ENCODE data around the gene ABTB1. TPM values are rescaled to one million over a fixed set of nuclear protein-coding genes. Genes with fewer than 3 reads are reported as not detected.

The ABTB1 gene
- total RNA-seq (2014; rRNA removed; shearing (Covaris generic); ENCODE audit: low replicate concordance): 16.0 and 21.0 TPM in 2 replicates

GRCh38 chr3:127672429-127673190 is at the start of gene ABTB1:
Gene ABTB1, plus strand, starts transcription at chr3:127672952. Its CDS starts 74 bp downstream, at chr3:127673026.
- Histone ChIP-seq H3K27me3 (no peaks in the 10 kb centered on the region), H3K9me3 (no peaks in the 10 kb centered on the region), H3K4me3 (peak within 1 kb of the TSS; percentile 86), H3K36me3 (peaks cover 7% of the 10 kb centered on the region)
- DNase-seq: peak; percentile 85

GRCh38 chr3:127624063-127624462 is 48.7 kb upstream of the ABTB1 start:
- DNase-seq: no peak
- H3K27me3 ChIP-seq: no peaks in the 10 kb centered on the region
- peaks cover 35% of the 10 kb centered on the region for H3K36me3 ChIP-seq
- no peak overlapping the region for H3K4me3 ChIP-seq
- H3K9me3 ChIP-seq: no peaks in the 10 kb centered on the region

GRCh38 chr3:127625821-127626220 is 46.9 kb upstream of the ABTB1 start:
- Histone ChIP-seq H3K27me3 (no peaks in the 10 kb centered on the region), H3K36me3 (peaks cover 18% of the 10 kb centered on the region), H3K9me3 (no peaks in the 10 kb centered on the region), H3K4me3 (no peak overlapping the region)
- DNase-seq: no peak

GRCh38 chr3:127628426-127628787 is 44.3 kb upstream of the ABTB1 start:
- Histone ChIP-seq H3K9me3 (no peaks in the 10 kb centered on the region), H3K36me3 (no peaks in the 10 kb centered on the region), H3K4me3 (no peak overlapping the region), H3K27me3 (no peaks in the 10 kb centered on the region)
- no peak for DNase-seq

GRCh38 chr3:127628788-127629466 is 43.8 kb upstream of the ABTB1 start, which contains the start of gene PODXL2:
Gene PODXL2, plus strand, starts transcription at chr3:127629185. Its CDS starts 35 bp downstream, at chr3:127629220.
- H3K27me3 ChIP-seq: no peaks in the 10 kb centered on the region
- peak; percentile 74 for DNase-seq

GRCh38 chr3:127629467-127630403 is 43.0 kb upstream of the ABTB1 start:
- Histone ChIP-seq H3K36me3 (no peaks in the 10 kb centered on the region), H3K4me3 (peak overlapping the region; percentile 60), H3K9me3 (no peaks in the 10 kb centered on the region), H3K27me3 (no peaks in the 10 kb centered on the region)
- DNase-seq: no peak

More at GRCh38 chr3:127628788-127629466, 43.8 kb upstream of the ABTB1 start, which contains the start of gene PODXL2:
- Histone ChIP-seq H3K4me3 (peak within 1 kb of the TSS; percentile 60), H3K9me3 (no peaks in the 10 kb centered on the region), H3K36me3 (no peaks in the 10 kb centered on the region)

GRCh38 chr3:127630811-127631714 is 41.7 kb upstream of the ABTB1 start:
- no peak for DNase-seq
- Histone ChIP-seq H3K9me3 (no peaks in the 10 kb centered on the region), H3K4me3 (no peak overlapping the region), H3K36me3 (no peaks in the 10 kb centered on the region), H3K27me3 (no peaks in the 10 kb centered on the region)

GRCh38 chr3:127632035-127632820 is 40.5 kb upstream of the ABTB1 start:
- Histone ChIP-seq H3K4me3 (no peak overlapping the region), H3K36me3 (no peaks in the 10 kb centered on the region), H3K9me3 (no peaks in the 10 kb centered on the region), H3K27me3 (no peaks in the 10 kb centered on the region)
- DNase-seq: no peak

- H3K36me3 ChIP-seq: no peaks in the 10 kb centered on the region
- no peak for DNase-seq
- H3K4me3 ChIP-seq: no peak overlapping the region
Observed at GRCh38 chr3:127634653-127635052, 38.1 kb upstream of the ABTB1 start.

GRCh38 chr3:127637546-127637945 is 35.2 kb upstream of the ABTB1 start:
- Histone ChIP-seq H3K36me3 (0 out of 2 replicates have a peak, but pooled peaks cover 11% of the 10 kb centered on the region), H3K4me3 (no peak overlapping the region), H3K9me3 (no peaks in the 10 kb centered on the region; the same call in 1 of the 2 replicates), H3K27me3 (no peaks in the 10 kb centered on the region)
- DNase-seq: no peak

More at GRCh38 chr3:127634653-127635052, 38.1 kb upstream of the ABTB1 start:
- Histone ChIP-seq H3K27me3 (no peaks in the 10 kb centered on the region), H3K9me3 (no peaks in the 10 kb centered on the region)

- Histone ChIP-seq H3K9me3 (no peaks in the 10 kb centered on the region; the same call in 1 of the 2 replicates), H3K4me3 (no peak overlapping the region), H3K27me3 (no peaks in the 10 kb centered on the region), H3K36me3 (0 out of 2 replicates have a peak, but pooled peaks cover 11% of the 10 kb centered on the region)
- no peak for DNase-seq
Observed at GRCh38 chr3:127637971-127638370, 34.8 kb upstream of the ABTB1 start.

GRCh38 chr3:127639173-127640041 is 33.3 kb upstream of the ABTB1 start:
- peaks cover 11% of the 10 kb centered on the region; the same call in 1 of the 2 replicates for H3K36me3 ChIP-seq
- H3K4me3 ChIP-seq: no peak overlapping the region
- no peaks in the 10 kb centered on the region; the same call in 1 of the 2 replicates for H3K9me3 ChIP-seq
- peak; percentile 22 for DNase-seq
- no peaks in the 10 kb centered on the region for H3K27me3 ChIP-seq

- no peak for DNase-seq
Observed at GRCh38 chr3:127640042-127640355, 32.8 kb upstream of the ABTB1 start.

More at GRCh38 chr3:127640042-127640355, 32.8 kb upstream of the ABTB1 start:
- Histone ChIP-seq H3K9me3 (no peaks in the 10 kb centered on the region; the same call in 1 of the 2 replicates), H3K4me3 (no peak overlapping the region), H3K36me3 (peaks cover 11% of the 10 kb centered on the region; the same call in 1 of the 2 replicates), H3K27me3 (no peaks in the 10 kb centered on the region)

Data from MG63 (cell line).